Panc1 (cell line): ENCODE results near the gene UPK1A.

Experiments
- POLR2AphosphoS5 ChIP-seq: IDR thresholded peaks from 2 replicates; pipeline ENCODE4 v1.6.1; 2012; ENCODE audit warnings: mild to moderate bottlenecking, low read depth, low read length, moderate library complexity
- SIN3A ChIP-seq: IDR thresholded peaks from 2 replicates; pipeline ENCODE4 v1.6.1; 2012; ENCODE audit warnings: low read depth, mild to moderate bottlenecking, low read length, moderate library complexity, borderline replicate concordance; ENCODE audit not compliant: insufficient read depth
- TCF7L2 ChIP-seq: IDR thresholded peaks from 2 replicates; pipeline ENCODE4 v1.6.1; 2011; ENCODE audit warnings: mild to moderate bottlenecking, low read depth, low read length, inconsistent platforms
- TF ChIP-seq, protein P1 (sequence below): fragments of 450-650 bp; IDR thresholded peaks from 2 replicates; pipeline ENCODE4 v1.5.1; 2017; ENCODE audit warnings: mild to moderate bottlenecking
- TF ChIP-seq, protein P2 (sequence below), 2 experiments: IDR thresholded peaks; 2 replicates each; pipeline ENCODE4 v1.6.1; 2011 to 2012; ENCODE audit warnings: low read depth in 2 of 2, control low read depth in 1 of 2, low read length in 1 of 2, mild to moderate bottlenecking in 1 of 2, moderate library complexity in 1 of 2; ENCODE audit not compliant: insufficient read depth in 1 of 2

DNA sequence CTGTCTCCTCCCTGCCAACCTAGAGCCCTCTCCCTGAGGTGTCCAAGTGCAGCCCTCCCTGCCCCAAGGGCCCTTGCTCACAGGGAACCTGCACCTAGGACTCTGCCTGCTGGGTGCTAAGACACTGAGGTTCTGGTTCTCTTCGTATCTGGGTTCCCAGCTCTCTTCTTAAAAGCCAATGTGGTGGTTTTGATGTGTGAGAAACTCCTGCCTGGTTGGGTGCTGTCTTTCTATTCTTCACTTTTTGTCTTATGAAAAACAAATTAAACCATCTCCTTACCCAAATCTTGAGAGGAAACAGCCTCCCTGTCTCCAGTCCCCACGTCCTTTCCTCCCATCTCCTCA is 47.2 kb downstream of the UPK1A start:
- TF ChIP-seq, protein P1, sequence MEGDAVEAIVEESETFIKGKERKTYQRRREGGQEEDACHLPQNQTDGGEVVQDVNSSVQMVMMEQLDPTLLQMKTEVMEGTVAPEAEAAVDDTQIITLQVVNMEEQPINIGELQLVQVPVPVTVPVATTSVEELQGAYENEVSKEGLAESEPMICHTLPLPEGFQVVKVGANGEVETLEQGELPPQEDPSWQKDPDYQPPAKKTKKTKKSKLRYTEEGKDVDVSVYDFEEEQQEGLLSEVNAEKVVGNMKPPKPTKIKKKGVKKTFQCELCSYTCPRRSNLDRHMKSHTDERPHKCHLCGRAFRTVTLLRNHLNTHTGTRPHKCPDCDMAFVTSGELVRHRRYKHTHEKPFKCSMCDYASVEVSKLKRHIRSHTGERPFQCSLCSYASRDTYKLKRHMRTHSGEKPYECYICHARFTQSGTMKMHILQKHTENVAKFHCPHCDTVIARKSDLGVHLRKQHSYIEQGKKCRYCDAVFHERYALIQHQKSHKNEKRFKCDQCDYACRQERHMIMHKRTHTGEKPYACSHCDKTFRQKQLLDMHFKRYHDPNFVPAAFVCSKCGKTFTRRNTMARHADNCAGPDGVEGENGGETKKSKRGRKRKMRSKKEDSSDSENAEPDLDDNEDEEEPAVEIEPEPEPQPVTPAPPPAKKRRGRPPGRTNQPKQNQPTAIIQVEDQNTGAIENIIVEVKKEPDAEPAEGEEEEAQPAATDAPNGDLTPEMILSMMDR, result no peak
- TF ChIP-seq, protein P2, sequence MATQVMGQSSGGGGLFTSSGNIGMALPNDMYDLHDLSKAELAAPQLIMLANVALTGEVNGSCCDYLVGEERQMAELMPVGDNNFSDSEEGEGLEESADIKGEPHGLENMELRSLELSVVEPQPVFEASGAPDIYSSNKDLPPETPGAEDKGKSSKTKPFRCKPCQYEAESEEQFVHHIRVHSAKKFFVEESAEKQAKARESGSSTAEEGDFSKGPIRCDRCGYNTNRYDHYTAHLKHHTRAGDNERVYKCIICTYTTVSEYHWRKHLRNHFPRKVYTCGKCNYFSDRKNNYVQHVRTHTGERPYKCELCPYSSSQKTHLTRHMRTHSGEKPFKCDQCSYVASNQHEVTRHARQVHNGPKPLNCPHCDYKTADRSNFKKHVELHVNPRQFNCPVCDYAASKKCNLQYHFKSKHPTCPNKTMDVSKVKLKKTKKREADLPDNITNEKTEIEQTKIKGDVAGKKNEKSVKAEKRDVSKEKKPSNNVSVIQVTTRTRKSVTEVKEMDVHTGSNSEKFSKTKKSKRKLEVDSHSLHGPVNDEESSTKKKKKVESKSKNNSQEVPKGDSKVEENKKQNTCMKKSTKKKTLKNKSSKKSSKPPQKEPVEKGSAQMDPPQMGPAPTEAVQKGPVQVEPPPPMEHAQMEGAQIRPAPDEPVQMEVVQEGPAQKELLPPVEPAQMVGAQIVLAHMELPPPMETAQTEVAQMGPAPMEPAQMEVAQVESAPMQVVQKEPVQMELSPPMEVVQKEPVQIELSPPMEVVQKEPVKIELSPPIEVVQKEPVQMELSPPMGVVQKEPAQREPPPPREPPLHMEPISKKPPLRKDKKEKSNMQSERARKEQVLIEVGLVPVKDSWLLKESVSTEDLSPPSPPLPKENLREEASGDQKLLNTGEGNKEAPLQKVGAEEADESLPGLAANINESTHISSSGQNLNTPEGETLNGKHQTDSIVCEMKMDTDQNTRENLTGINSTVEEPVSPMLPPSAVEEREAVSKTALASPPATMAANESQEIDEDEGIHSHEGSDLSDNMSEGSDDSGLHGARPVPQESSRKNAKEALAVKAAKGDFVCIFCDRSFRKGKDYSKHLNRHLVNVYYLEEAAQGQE (IDR thresholded peaks at IDR 0.05; ENCODE audit: insufficient read depth in 1 of 2, low read depth in 2 of 2, low read length in 1 of 2), result no peak
- TF ChIP-seq SIN3A (no peak), POLR2AphosphoS5 (no peak), TCF7L2 (no peak)
